HG02884 (cell line): ENCODE measurements around the gene CLSTN2.

Source experiments
- ATAC-seq: cut with Tn5 transposase; IDR thresholded peaks from one replicate; pipeline ENCODE4 v1.9.1; 2021; ENCODE audit warnings: mild to moderate bottlenecking, moderate library complexity; ENCODE audit not compliant: unreplicated experiment

The CLSTN2 gene

DNA sequence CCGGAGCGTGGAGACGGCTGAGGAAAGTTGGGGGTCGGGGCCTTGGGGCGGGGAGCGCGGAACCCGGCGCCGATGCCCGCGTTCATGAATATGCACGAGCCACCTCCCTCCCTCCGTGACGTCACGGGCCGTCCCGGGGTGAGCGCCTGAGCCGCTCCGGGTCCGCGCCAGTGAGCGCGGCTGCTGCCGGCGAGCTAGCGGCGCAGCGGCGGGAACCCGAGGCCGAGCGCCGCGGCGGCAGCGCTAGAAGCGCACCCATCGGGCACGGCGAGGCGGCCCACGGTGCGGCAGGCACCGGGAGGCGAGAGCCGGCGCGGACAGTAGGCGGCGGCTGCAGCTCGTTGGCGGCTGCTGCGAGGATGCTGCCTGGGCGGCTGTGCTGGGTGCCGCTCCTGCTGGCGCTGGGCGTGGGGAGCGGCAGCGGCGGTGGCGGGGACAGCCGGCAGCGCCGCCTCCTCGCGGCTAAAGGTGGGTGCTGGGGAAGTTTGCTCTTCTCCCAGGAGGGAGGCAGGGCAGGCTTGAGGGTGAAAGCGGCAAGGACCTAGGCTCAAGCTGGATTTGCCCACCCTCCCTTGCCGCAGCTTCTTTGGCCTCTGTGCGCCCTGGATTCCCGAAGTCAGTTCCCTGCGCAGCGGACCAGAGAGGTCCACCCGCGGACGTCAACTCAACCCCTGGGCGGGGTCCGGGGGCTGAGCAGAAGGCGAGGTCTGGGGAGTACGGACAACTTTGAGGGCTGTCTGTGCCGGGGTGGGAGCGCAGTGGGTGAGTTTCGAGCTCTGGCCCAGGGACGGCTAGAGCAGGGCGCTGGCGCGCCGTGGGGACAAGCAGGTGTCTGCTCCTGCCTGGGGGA is at the start of gene CLSTN2:
Gene CLSTN2 (plus strand): TSS at position 170 of the 850 bp plus-strand sequence.
- peak; percentile 56 for ATAC-seq

DNA sequence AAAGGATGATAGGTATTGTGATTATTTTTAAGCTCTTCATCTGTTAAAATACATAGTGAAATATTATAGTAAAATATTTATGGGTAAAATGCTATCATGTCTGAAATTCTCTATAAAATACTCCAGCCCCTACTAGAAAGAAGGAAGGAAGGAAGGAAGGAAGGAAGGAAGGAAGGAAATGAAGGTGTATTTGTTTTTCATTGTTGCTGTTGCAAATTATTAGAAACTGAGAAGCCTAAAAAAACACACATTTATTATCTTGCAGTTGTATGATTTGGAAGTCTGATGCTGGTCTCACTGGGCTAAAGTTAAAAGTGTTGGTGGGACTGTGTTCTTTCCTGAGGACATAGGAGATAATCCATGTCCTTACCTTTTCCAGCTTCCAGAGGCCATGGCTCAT is 47.6 kb upstream of the CLSTN2 start:
- no peak for ATAC-seq

DNA sequence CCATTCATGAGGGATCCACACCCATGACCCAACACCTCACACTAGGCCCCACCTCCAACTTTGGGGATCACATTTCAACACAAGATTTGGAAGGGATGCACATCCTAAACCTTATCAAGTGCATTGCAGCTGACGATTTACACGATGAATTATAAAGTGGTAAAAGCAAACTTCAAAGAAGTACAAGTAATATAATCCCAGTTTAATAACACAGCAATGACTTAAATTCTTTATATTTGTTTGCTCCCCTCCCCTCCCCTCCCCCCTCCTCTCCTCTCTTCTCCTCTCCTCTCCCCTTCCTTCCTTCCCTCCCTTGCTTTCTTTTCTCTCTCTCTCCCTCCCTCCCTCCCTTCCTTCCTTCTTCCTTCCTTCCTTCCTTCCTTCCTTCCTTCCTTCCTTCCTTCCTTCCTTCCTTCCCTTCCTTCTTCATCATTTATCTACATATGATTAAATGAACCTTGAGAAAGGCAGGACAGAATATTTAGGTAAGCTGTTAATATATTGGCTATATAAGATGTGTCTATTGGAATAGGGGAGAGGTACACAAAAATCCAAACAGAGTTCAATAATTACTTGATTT is 46.3 kb upstream of the CLSTN2 start:
- no peak for ATAC-seq

DNA sequence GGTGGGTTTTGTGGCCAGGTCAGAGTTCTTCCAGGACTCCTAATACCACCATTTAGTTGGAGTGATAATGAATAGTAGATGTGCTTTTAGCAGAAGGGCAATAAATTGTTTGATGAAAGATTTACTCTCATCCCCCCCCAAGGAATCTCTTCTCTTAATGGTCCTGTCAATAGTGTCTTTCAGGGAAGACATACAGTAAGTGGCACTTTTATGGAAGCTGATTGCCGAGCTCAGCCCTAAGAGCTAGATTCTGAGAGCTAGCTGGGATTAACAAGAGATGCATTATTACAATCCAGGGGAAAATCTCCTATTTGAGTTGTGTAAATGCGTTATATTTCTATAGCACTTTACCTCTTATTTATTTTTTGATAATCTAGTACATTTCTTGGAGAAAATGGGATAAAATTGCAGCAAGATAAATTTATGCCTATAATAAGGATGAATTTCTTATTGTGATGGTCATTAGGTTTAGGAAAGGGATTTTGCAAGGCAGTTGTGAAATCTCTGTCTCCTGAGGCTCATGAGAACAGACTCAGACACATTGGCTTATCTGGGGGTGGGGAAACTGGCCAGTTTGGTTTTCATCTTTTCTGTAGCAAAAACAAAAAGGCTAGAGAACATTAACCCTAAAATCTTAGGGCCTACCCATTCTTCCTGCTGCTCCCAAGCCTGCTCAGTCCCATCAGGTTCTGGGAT is 41.6 kb upstream of the CLSTN2 start:
- ATAC-seq: no peak

DNA sequence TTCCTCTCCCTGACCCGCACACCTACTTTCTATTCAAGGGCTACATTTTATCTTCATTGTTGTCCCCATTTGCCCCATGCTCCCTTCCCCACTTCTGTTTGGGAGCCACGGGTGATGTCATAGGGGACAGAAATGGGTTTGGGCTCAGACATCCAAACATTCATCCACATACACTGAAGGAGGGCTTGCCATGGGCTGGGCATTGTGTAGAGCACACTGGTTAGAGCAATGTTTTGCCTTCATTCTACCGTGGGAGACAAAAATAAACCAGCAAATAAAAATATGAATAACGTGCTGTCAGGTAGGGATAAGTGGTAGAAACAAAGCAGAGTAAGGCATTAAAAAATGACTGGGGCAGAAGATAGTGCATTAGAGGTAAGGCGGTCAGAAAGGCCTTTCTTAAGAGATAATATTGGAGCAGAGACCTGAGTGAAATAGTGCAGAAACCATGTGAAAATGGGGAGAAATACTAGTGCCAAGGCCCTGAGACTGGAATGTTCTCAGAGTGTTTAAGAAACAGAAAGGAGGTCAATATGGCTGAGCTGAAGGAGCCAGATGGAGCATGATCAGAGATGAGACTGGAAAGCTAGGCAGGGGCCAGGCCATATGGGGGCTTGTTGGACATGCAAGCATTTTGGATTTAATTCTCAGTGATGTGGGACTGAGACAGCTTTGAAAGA is 40.9 kb upstream of the CLSTN2 start:
- ATAC-seq: no peak

DNA sequence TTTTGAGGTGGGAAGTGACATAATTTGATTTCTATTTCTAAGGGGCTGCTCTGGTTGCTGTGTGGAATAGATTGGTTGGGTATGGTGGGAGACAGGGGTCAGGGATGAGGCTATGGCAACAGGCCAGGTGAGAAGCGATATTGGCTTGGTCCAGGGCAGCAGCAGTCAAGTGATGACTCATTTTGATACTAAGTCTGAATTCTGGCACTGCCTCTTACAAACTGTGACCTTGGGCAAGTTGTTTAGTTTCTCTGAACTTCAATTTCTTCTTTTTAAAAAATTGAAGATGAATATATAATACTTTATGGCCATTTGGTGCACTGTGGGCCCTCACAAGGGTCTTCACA is 40.4 kb upstream of the CLSTN2 start:
- no peak for ATAC-seq

DNA sequence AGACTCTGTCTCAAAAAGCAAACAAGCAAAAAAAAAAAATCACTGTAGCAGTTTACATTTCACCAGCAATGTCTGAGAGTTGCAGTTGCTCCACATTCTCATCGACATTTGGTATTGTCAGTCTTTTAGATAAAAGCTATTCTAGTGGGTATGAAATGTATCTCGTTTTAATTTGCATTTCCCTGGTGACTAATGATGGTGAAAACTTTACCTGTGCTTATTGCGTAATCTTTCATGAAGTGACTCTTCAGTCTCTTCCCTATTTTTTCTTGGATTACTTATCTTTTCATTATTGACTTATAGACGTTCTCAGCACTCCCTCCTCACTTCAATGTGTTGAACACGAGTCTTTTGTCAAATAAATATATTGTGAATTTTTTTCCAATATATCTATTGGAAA is 37.2 kb upstream of the CLSTN2 start:
- no peak for ATAC-seq

DNA sequence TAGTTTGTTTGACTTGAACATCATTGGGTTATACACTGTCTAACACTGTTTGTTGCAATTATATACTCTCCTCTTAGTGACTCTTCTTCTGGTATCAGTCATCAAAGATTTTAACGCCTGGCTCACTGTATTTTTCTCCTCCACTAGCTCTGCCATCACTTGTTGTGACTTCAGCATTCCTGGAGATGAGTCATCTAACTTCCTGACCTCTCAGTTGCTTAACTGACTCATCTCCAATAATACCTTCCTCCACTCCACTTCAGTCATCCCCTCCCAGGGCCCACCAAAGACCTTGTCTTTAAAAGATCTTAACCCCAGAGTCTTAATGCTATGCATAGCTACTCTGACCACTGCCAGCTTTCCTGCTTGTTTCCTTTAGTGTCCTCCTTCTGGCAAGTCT is 28.6 kb upstream of the CLSTN2 start:
- no peak for ATAC-seq

DNA sequence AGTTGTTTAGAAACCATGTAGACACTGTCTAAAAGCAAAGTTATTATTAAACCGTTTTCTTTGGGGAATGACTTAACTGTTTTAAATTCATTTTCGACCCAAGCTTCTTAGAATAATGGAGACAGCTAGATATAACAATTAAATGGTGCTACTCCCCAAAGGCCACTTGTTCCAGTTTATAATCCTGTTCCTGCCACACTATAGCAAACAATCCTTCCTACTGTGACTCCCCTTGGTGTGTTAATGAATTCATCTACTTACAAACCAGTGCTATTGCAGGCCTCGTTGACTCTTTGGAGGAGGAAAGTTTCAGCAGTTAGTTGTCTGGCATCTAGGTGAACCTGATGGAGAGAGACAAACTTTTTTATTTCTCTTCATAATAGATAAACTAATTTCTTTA is 25.2 kb upstream of the CLSTN2 start:
- no peak for ATAC-seq

DNA sequence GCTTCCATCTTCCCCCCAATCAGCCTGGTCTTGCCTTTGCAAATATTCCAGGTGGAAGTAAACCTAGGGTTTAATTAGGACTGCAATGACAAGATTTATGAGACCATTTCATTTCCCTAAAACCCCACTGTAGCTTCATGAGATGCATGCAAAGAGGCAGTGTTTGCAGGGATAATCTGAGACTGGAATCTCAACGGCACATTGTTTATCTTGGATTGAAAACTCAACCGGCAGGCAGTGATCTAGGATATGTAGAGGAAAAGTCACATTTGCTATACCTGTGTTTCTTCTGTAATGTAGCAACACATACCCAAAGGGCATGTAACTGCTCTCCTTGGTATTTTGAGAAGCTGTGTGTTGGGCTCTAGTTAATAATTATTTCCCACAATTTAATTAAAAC is 18.7 kb upstream of the CLSTN2 start:
- ATAC-seq: no peak

DNA sequence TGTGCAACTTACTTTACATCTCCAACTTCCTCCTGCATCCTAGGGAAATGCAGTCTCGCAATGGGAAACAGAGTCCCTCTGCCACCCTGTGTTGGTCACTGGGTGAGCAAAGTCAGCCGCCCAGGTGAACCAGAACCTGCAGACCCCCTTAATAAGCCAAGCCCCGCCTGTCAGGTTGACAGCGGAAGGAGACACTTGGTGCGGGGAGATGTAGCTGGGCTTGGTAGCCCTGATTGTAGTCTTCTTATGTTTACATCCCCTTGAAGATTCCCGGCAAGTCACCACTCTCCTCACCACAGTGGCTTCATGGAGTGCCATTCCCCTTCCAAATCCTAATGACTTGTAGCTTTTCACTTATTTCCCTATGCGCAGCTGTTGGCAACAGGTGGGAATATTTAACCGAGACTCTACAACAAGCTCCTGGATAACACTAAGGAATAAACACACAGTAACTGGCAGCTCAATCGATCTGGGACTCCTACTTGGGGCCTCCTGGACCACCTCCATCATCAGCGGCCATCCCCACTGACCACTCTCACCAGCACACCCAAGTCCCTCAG is 17.7 kb upstream of the CLSTN2 start:
- ATAC-seq: no peak

DNA sequence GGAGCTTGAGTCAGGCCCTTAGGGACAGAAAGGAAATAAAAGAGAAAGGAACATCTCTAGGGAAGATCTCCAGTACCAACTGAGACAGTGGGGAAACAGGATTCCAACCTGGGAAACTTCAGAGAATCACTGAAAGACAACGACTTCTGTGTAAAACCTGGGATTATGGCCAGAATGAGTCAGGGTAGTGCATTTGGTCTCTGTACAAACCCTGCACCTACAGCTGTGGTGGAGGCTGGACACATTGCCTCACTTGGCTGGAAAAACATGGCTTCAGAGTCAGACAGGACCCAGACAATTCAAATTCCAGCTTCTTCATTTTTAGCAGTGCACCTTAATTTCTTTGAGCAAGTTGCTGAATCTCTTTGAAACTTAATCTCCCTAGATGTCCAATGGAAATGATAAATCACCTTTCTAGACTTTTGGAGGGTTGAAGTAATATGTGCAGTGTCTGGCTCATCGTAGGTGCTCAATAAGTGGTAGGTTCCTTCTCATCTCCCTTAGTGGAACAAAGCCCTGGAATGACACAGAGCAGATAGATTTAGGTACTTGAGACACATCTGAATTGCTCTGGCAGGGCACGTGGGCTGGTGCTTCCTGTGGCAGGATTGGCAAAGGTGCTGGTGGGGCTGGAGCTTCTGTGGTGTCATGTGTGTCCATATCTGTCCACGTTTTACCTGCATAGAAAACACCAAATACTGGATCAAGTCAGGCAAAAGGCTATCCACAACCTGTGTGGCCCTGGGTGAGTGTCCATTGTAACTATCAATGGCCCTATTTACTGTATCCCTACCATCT is 6.1 kb upstream of the CLSTN2 start:
- ATAC-seq: no peak

DNA sequence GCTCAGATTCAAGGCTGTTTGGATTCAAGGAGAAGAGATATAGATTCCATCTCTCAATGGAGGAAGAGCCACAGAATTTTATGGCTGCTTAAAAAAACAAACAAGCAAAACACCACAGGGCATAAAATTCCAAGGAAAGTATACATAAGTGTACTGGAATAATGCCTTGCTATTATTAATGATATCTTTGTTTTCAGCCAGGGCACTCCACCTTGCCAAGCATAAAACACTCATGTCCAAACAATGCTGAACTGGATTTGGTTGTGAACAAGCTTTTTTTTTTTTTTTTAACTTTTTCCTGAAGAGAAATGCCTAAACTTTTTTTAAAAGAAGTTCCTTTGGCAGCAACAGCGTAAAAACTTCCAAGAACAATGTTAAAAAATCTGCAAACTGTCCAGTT is 4.8 kb upstream of the CLSTN2 start:
- no peak for ATAC-seq

DNA sequence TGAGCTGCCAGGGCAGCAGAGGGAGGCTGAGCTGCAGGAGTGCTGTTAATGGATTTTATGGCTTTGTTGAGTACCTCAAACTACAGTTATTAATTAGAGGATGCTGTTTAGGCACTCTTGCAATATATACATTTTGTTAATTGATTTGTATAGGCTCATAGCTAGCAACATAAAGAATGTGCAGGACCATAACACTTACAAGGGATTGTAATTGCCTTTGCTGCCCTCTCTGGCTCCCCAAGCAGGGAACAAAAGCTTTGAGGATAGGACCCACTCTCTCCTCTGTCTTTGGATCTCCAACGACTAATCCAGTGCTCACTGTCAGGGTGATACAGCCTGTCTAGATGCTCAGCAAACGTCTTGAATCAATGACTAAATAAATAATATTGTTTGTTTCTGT is 1.2 kb upstream of the CLSTN2 start:
- no peak for ATAC-seq

DNA sequence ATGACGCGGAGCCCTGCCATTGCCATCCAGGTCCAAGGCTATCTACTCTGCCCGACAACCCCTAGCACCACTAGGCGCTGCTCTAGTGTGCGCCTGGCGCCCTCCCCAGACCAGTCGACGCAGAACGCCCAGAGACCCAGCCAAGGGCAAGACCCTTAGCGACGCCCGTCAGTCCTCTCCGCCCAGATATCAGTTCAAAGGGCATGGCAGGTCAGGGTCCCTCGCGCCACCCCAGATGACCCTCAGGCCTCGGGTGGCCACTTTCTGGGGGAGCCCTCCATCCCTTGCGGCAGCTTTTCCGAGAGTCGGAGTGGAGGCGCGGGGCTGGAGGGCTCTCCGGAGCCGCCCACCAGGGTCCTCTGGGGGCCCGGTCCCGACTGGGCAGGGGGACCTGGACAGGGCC is 371 bp upstream of the CLSTN2 start:
- ATAC-seq: no peak

DNA sequence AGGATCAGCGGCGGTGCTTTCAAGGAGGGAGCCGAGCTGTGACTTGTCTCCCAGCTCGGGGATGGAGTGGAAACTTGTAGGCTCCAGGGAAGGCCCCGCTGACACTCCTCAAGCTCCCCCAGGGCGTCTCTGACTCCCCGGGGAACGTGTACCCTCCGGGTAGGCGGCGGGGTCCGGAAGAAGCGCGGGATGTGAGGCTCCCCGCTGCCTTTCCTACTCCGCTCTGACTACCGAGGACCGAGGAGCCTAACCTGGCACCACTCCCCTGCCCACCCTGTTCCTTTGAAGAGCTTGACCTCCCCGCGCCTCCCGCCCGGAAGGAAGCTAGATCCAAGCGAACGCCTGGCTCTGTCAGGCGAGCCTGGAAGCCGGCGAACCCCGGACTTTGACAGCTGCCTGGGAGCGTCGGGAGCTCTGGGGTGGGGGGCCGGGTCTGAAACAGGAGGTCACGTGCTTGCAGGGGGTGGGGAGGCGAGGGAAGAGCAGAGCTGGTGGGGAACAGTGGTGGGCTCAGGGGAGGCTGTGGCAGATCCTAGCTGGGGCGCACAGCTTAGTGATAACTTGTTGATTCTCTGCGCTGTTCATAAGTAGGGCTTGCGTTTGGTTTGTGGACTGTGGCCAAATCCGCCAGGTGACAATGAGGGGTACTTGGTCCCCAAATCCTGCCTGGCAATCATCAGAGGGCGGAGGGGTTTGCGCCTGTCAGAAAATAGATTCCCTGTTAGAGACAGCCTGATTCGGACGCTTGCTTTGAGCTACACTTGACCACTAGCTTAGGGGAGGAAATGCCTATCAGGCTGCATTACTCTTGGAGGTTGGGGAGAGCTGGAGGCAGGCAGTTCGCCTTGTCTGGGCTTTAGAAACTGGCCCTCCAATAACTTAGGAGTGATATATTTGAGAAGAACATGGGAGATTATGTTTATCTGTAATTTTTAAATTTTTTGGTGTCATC is 1.2 kb downstream of the CLSTN2 start:
- no peak for ATAC-seq

DNA sequence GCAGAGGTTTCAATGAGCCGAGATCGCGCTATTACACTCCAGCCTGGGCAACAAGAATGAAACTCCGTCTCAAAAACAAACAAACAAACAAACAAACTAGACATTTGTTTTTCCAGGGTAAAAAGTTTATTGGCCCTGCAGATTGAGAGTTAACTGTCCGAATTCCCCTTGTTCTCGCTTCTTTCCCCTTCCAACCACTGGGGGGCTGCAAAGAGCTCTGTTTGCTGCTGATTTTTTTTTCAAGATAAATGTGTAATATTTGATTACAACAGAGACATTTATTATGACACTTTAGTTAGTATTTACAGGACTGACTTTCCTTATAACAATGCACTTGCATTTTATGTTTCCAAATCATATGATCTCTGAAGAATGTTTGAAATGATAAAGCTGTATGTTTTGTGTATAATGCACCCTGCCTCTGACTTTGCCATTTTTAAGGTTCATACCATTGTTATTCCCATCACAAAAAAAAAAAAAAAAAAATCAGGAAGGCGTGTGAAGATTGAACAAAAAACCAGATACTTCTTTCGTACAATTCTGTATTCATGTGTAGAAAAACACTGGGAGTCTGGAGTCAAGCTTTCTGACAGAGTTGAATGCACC is 2.8 kb downstream of the CLSTN2 start:
- no peak for ATAC-seq

DNA sequence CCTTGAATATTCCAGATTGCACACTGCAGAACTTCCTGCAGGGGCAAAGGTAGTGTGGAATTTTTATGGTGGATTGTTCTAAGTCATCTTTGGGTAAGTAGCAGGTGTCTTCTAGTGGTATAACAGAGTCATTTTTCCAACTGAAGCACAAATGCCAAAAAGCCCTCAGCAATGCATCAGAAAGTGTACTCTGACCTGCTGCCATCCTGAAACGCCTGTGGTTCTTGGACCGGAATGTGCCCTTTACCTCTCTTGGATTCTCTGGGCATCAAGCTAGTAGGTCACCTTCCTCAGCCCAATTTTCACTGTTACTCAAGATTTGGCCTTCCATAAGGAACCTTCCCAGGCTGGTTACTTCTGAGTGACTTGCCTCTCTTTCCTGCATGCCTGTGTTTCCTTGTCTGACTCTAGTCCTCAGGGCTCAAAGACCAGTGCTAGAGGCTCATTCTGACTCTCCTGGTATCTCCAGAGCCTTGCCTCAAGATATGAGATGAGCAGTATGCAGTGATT is 4.8 kb downstream of the CLSTN2 start:
- no peak for ATAC-seq

DNA sequence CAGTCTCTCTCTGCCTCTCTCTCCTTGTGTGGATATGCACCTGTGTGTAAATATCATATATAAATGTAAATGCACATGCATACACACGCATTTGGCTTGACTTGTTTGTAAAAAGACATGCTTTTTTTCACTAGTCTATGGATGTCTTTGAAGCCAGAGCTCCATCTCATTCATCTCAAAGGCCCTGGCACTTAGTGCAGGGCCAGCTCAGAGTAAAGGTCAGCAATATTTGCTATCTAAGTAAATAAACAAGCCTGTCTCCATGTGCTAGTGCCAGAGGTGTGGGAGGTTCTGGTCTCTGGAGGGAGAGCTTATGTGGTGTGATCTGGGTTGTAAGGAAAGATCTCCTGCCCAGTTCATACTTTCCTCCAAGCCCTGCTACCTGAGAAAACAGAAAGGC is 5.6 kb downstream of the CLSTN2 start:
- ATAC-seq: no peak
